CD4-positive, alpha-beta T cell treated with Interleukin-4 for 1 hour (primary cell): ENCODE results near the gene LCMT1.
"Not testable (repeated sequence)": the region's sequence is repeated elsewhere in the genome, so short reads cannot be mapped to it uniquely, and the experiment has no call there.

ENCODE experiments used
- DNase-seq, 2 donors: peaks; one replicate each; pipeline ENCODE4 v3.0.0-alpha.2; 2020 to 2022

The LCMT1 gene

DNA sequence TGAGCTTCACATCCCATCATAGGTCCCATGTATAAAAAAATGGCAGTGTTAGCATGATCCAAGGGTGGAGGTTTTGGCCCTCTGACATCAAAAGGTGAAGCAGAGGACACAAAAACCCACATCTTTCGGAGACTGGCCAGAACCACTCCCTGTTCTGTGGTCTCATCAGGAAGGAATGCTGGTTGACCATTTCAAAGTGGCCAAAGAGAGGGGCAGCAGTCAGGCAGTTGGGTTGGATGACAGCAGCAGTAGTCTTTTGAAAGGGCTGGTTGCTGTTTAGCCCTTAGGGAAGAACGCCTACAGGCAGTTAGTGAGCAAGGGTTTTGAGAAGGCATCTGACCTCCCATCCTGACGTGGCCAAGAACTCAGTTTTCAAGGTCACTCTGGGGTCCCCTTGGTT lies 40.5 kb downstream of the LCMT1 start:
- no peak for DNase-seq

DNA sequence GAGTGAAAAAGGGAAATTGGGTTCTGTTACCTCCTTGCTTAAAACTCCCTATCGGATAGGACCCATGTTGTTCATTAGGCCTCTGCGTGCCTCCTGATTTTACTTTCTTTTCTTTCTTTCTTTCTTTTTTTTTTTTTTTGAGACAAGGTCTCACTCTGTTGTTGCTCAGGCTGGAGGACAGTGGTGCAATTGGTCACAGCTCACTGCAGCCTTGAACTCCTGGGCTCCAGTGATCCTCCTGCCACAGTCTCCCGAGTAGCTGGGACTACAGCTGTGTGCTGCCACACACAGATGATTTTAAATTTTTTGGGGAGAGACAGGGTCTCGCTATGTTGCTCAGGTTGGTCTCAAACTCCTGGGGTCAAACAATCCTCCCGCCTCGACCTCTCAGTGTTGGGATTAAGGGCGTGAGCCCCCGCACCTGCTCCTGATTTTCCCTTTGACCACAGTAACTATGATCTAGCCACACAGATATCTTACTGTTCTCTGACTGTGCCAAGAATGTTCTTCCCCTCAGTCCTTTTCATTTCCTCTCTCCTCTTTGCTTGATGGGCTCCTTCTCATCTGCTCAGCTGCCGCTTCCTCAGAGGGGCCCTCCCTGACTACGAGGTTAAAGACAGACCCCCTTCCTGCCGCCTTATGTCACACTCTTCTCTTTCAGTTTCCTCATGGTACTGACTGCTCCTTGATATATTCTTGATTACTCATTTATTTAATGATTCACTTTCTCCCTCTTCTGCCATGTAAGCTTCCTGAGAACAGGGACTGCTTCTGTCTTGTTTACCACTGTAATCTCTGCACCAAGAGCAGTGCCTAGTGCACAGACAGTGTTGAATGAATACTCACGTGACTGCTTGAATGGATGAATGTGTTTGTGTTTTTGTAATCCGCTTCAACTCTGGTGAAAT lies 44.3 kb downstream of the LCMT1 start:
- DNase-seq: no peak

DNA sequence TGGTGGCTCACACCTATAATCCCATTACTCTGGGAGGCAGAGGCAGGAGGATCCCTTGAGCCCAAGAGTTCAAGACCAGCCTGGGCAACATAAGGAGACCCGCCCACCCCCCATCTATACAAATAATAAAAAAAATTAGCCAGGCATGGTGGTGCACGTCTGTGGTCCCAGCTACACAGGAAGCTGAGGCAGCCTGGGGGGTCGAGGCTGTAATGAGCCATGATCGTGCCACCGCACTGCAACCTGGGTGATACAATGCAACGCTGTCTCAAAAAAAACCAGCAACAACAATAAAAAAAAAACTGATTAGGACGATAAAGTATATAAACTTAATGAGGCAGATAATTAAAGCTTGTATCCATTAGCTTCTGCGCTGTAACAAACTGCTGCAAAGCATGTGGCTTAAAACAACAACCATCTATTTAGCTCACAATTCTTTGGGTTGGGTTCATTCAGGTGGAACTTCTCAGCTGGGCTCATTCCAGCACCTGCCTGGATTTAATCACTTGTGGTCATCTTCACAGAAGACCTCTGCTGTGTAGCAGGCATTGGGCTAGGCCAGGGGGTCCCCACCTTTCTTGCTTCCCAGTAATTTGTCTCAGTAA lies 45.8 kb downstream of the LCMT1 start:
- DNase-seq: no peak

DNA sequence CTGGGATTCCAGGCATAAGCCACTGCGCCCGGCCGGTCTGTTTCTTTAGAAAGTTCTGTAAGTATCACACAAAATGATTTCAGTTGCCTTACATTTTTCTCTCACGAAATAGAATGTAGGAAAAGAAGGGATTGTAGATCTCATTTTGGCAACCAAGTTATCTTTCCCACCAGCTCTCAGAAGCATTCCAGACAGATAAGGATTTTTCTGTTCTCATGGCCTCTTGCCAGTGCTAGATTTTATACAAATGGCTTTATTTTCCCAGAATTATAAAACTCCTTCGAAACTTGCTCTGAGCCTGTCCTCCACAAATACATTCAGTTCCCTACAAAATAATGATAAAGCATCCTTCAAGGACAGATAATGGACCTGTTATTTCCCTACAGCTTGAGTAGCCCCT lies 46.9 kb downstream of the LCMT1 start:
- DNase-seq: no peak

DNA sequence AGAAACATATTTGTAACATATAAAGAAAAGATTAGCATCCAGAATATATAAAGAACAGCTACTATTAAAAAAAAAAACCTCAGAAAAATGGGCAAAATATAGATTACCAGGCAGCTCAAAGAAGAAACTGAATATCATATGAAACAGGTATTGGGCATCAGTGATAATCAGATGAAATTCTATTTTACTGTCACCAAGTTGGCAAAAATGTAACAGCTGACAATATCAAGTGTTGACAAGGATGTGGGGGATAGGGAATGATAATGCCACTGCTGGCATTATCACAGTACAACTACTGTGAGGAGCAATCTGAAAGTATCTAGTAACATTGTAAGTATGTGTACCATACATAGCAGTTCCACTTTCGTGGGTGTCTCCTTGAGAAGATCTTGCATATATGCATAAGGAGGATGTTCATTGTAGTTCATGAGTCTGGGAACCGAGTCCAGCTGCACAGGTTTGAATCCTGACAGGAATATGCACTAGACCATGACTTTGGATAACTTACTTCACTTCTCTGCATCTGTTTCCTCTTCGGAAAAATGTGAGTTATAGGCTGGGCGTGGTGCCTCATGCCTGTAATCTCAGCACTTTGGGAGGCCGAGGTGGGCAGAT lies 50.3 kb downstream of the LCMT1 start:
- no peak for DNase-seq

DNA sequence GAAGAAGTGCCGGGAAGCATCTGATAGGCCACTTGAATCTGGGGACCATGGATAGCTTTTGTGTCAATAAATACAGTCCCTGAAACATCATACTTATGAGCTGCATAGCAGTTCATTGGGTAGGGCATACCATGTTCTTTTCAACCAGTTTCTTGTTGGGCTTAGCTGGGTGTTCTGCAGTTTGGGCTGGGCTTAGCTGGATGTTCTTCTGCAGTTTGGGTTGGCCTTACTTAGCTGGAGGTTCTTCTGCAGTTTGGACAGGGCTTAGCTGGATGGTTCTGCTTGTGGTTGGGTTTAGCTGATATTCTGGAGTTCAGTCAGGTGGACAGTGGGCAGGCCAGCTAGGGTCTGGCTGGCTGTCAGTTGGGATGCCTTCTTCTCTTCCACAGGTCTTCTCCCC lies 52.1 kb downstream of the LCMT1 start:
- DNase-seq: no peak

DNA sequence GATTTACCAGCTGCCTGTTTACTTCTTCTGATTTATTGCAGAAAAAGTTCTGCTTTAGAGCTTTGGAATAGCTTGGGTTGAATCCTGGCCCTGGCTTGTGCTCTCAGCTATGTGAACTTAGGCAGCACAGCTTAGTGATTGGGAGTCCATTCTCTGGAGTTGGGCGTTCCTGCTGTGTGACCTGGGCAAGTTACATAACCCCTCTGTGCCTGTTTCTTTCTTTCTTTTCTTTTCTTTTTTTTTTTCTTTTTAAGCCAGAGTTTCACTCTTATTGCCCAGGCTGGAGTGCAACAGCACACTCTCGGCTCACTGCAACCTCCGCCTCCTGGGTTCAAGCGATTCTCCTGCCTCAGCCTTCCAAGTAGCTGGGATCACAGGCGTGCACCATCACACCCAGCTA lies 53.7 kb downstream of the LCMT1 start:
- DNase-seq: no peak

DNA sequence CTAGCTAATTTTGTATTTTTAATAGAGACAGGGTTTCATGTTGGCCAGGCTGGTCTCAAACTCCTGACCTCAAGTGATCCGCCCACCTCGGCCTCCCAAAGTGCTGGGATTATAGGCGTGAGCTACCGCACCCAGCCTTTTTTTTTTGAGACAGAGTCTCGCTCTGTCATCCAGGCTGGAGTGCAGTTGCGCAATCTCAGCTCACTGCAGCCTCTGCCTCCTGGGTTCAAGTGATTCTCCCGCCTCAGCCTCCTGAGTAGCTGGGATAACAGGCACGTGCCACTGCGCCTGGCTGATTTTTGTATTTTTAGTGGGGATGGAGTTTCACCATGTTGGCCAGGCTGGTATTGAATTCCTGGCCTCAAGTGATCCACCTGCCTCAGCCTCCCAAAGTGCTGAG lies 56.4 kb downstream of the LCMT1 start:
- DNase-seq: not testable (repeated sequence)

DNA sequence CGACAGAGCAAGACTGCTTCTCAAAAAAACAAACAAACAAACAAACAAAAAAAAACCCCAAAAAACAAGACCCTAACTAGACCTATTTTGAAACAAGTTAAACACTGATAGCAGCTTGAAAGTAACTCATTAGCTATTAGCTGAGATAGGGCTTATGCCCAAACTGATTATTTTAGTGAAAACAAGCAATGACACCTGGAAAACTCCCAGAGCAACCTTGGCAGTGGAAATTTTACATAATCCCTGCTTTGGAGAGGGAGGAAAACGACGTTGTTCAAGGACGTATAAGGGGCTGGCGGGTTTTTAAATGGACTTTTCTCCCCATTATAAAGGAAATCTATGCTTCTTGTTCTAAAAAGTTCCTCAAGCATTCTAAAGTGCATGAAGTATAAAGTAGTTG lies 59.8 kb downstream of the LCMT1 start:
- no peak for DNase-seq

DNA sequence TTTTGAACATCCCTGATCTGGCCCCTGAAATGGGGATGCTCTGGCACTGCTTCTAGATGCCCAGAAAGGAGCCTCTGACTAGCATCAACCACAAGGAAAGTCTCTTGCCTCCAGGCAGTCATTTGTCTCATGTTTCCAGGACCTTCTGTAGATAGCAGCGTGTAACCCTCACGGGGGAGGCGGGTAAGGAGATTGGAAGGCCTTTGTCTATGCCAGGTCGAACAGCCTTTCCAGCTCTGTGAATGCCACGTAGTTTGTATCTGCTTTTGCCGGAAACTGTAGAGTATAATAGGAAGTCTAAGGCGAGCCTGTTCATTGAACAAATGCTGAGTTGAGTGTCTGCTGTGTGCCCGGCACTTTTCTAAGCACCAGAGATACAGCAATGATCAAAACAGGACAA lies 61.3 kb downstream of the LCMT1 start:
- no peak for DNase-seq

DNA sequence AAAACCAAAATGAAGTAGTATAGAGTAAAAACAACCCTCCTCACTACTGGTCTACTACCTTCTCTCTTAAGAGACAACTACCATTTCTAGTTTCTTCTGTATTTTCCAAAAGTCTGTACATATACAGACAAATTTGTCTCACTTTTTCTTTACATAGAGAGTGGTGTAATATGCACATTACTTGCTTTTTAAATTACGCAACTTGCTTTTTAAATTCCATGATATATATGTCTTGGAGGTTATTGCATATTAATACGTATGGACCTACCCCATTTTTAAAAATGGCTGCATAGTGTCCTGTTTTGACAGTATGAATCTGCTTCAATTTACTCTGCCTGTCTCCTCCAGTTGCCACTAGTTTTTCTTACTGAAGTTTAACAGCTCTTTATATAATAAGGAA lies 62.7 kb downstream of the LCMT1 start:
- no peak for DNase-seq

DNA sequence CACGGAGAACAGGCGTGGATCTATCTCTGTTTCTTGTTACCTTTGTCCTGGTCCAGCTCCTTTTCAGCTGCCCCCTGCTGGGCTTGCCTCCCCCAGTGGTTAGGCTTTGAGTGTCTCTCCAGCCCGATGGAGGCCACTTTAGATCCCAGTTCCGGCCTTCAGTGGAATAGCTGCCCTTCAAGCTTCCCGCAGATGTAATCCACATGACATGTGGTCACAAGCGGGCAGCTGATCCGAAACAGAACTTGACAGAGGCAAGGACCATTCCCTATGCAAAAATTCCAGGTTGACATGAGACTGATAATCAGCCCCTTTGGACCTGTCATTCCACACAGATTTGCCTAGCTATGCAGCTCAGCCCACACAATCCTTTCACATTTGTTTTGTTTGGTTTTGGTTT lies 64.6 kb downstream of the LCMT1 start:
- no peak for DNase-seq

DNA sequence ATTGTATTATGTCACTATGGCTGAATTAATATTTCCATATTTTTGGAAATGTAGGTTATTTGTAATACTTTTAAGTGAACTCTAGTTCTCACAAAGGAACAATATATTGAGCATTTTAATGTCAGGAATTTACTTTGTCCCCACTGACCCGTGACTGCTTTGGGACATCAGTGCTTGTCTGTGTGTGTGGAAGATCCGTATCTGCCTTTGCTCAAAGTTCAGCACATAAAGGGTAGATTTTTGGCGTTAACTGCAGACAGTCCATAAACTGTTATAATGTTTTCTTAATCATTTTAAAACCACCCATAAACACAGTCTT lies 65.9 kb downstream of the LCMT1 start:
- no peak for DNase-seq

DNA sequence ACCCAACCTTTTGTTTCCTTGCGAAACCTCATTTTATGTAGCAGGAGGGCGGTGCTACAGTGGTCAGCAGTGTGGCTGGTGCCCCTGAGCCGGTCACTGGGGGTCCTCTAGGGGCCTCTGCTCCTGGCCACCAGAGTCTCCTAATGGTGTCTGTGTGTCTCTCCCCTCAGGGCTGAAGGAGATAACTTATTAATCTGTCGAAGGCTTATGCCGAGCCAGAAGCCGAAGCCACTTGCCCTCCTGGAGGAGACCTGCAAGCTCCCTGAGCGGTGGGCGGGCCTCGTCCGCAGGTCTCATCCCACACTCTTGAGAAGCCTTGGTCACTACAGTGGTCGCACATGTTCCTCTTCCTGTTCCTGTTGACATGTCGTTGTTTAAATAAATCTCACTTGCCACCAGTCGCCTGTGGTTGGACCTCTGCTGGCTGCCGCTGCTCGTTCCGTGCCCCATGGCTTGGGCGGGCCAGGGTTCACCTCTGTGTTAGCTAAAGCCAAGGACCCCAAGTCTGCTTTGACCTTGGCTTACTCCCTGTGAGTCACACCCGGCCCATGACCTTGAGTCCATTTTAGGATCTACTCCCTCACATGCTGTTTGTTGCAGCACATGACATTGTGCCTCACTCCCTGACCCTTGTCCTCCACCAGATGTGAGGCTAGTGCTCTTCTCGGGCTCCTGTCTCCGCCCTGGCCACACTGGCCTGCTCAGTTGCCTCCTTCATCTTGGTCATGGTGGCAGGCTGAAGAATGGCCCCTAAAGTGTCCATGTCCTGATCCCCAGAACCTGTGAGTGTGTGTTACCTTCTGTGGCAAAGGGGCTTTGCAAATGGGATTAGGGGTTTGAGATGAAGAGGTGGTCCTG lies 66.5 kb downstream of the LCMT1 start:
- no peak for DNase-seq

DNA sequence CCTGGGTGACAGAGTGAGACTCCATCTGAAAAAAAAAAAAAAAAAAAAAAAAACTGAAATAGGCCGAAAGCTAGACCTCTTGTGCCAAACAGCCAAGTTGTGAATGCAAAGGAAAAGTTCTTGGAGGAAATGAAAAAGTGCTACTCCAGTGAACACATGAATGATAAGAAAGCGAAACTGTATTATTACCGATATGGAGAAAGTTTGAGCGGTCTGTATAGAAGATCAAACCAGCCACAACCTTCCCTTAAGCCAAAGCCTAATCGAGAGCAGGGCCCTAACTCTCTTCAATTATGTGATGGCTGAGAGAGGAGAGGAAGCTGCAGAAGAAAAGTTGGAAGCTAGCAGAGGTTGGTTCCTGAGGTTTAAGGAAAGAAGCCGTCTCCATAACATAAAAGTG lies 69.7 kb downstream of the LCMT1 start:
- not testable (repeated sequence) for DNase-seq

DNA sequence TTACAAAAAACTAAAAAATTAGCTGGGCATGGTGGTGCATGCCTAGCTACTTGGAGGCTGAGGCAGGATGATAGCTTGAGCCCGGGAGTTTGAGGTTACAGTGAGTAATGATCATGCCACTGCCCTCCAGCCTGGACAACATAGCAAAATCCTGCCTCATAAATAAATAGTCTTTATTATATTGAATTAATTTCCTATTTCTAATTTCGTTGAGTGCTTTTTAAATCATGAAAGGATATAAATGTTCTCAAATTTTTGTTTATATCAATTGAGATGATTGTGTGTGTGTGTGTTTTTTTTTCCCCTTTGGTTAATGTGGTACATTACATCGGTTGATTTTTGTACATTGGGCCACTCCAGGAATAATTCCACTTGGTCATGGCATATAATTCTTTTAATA lies 73.2 kb downstream of the LCMT1 start:
- DNase-seq: no peak

DNA sequence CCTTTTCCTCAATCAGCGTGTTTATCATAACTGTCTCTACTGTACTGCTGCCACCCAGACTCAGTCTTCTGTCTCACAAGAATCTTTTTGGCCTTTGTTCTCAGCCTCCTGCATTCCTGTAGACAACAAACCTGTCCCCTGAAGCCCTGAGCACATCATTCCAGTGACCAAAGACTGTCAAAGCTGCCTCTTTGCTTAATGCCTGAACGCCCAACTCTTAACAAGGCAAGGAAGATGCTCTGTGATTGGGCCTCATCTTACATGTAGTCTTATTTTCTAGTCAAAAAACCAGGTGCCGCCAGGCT lies 75.9 kb downstream of the LCMT1 start:
- no peak for DNase-seq

DNA sequence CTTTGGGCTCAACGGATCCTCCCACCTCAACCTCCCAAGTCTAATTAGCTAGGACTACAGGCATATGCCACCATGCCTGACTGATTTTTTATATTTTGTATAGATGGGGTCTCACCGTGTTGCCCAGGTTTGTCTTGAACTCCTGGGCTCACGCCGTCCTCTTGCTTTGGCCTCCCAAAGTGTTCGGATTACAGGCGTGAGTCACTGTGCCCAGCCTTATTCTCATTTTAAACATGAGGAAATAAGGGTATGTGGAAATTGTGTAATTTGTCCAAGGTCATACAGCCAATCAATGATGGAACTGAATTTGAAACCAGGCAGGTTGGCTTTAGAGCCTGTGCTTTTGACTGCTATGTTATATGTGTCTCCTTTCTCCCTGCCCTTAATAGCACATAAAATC lies 77.8 kb downstream of the LCMT1 start:
- no peak for DNase-seq

DNA sequence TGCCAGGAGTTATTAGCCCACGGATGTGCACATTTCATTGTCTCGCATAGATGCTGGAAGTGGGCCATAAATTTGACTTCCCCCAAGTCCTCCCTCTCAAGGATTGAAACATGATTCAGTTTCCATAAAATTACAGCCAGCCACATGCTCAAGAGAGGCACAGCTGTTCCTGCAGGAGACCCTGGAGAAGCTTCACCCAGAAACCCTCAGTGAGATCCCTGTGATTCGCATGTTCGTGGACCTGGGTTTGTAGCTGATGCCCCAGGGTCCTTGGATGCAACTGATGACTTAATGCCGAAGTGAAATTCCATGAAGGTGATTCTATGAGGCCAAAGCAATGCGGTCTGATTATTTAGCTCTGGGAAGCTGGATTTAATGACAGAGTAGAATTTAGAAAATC lies 80.6 kb downstream of the LCMT1 start:
- no peak for DNase-seq

DNA sequence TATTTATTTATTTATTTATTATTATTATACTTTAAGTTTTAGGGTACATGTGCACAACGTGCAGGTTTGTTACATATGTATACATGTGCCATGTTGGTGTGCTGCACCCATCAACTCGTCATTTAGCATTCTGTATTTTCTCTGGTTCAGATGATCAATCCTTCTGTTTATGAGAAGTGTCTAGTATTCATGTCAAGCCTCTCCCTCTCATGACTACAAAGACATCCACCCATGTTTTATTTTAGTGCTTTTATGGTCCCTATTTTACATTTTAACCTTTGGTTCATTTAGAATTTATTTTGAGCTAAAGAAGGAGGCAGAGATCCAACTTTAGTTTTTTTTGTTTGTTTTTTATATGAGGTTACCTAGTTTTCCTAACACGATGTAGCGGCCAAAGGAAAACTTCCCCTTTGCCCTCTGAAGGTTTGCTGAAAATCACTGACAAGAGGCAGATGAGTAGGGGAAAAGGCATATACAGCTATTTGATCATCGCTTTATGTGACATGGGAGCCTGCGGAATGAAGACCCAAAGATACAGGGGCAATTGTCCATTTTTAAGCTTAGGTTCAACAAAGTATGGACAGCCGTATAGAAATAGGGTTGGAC lies 82.8 kb downstream of the LCMT1 start:
- DNase-seq: no peak

DNA sequence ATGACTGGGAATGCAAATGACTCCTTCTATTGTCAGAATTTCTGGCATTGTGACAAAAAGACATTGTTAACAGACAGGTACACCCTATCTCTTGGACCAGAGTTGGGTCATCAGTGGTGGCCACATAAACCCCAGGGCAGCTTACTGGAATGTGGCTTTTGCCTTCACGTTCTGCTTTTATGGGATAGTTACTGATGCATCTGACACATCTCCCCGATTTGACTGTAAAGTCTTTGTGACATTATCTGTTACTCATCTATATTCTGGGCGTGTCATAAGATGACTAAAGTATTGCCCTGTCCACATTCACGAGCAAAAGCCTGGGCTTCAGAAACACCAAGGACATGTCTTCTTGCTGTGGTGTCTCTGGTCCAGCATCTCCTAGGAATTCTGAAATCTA lies 86.5 kb downstream of the LCMT1 start:
- DNase-seq: no peak

DNA sequence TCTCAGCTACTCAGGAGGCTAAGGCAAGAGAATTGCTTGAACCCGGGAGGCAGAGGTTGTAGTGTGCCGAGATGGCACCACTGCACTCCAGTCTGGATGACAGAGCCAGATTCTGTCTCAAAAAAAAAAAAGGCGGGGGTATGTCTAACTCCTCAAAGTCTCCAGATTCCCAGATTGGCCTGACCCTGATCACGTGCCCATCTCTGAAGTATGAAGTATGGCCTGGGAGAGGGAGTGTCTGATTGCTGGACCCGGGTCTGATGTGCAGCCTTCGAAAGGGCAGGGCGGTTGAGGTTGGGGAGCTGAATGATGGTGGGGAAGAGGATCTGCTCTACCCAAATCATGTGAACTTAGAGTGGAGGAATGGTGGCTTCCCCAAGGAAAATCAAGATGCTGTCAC lies 87.9 kb downstream of the LCMT1 start:
- DNase-seq: no peak

DNA sequence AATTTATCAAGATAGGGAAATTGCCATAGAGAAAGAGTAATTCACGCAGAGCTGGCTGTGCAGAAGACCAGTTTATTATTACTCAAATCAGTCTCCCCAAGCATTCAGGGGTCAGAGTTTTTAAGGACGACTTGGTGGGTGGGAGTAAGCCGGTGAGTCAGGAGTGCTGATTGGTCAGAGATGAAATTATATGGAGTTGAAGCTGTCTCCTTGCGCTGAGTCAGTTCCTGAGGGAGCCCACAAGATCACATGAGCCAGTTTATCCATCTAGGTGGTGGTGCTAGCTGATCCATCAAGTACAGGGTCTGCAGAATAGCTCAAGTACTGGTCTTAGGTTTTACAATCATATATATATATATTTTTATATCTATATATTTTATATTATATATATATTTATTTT lies 99.2 kb downstream of the LCMT1 start:
- no peak for DNase-seq
